ENCODE measurements around the gene DOK6. TPM values are rescaled to one million over a fixed set of nuclear protein-coding genes. Genes with fewer than 3 reads are reported as not detected.

The DOK6 gene
- total RNA-seq, 1 donor from 2014 or later: 0.67 TPM

GRCh38 chr18:69838003-69838402 lies 437.3 kb downstream of the DOK6 start:
- no peak overlapping the region for H3K4me3 ChIP-seq (ENCODE audit: low read depth, low read length)
- no peaks in the 10 kb centered on the region for H3K27me3 ChIP-seq (ENCODE audit: control insufficient read depth, insufficient read depth, low read length)
- TF ChIP-seq CTCF (IDR thresholded peaks at IDR 0.05; ENCODE audit: insufficient read depth, low read length, poor library complexity, severe bottlenecking): no peak
- H3K36me3 ChIP-seq (ENCODE audit: control insufficient read depth, insufficient read depth, low read length): no peaks in the 10 kb centered on the region
- no peak for DNase-seq (ENCODE audit: low read depth)

- no peaks in the 10 kb centered on the region for H3K36me3 ChIP-seq (ENCODE audit: control insufficient read depth, insufficient read depth, low read length)
- no peaks in the 10 kb centered on the region for H3K27me3 ChIP-seq (ENCODE audit: control insufficient read depth, insufficient read depth, low read length)
- no peak for TF ChIP-seq CTCF (IDR thresholded peaks at IDR 0.05; ENCODE audit: insufficient read depth, low read length, poor library complexity, severe bottlenecking)
- no peak overlapping the region for H3K4me3 ChIP-seq (ENCODE audit: low read depth, low read length)
- no peak for DNase-seq (ENCODE audit: low read depth)
Observed at GRCh38 chr18:69838620-69839411, 438.1 kb downstream of the DOK6 start.

- DNase-seq (ENCODE audit: low read depth): no peak
- Histone ChIP-seq H3K4me3 (ENCODE audit: low read depth, low read length) (no peak overlapping the region), H3K36me3 (ENCODE audit: control insufficient read depth, insufficient read depth, low read length) (no peaks in the 10 kb centered on the region), H3K27me3 (ENCODE audit: control insufficient read depth, insufficient read depth, low read length) (no peaks in the 10 kb centered on the region)
- TF ChIP-seq CTCF (IDR thresholded peaks at IDR 0.05; ENCODE audit: insufficient read depth, low read length, poor library complexity, severe bottlenecking): no peak
Observed at GRCh38 chr18:69839497-69839896, 438.8 kb downstream of the DOK6 start.

- Histone ChIP-seq H3K27me3 (ENCODE audit: control insufficient read depth, insufficient read depth, low read length) (no peaks in the 10 kb centered on the region), H3K36me3 (ENCODE audit: control insufficient read depth, insufficient read depth, low read length) (no peaks in the 10 kb centered on the region), H3K4me3 (ENCODE audit: low read depth, low read length) (no peak overlapping the region)
- DNase-seq (ENCODE audit: low read depth): no peak
- no peak for TF ChIP-seq CTCF (IDR thresholded peaks at IDR 0.05; ENCODE audit: insufficient read depth, low read length, poor library complexity, severe bottlenecking)
Observed at GRCh38 chr18:69840001-69840400, 439.3 kb downstream of the DOK6 start.

GRCh38 chr18:69840445-69840844 lies 439.8 kb downstream of the DOK6 start:
- no peaks in the 10 kb centered on the region for H3K27me3 ChIP-seq (ENCODE audit: control insufficient read depth, insufficient read depth, low read length)
- no peak for DNase-seq (ENCODE audit: low read depth)
- H3K36me3 ChIP-seq (ENCODE audit: control insufficient read depth, insufficient read depth, low read length): no peaks in the 10 kb centered on the region
- H3K4me3 ChIP-seq (ENCODE audit: low read depth, low read length): no peak overlapping the region
- no peak for TF ChIP-seq CTCF (IDR thresholded peaks at IDR 0.05; ENCODE audit: insufficient read depth, low read length, poor library complexity, severe bottlenecking)

- no peak for TF ChIP-seq CTCF (IDR thresholded peaks at IDR 0.05; ENCODE audit: insufficient read depth, low read length, poor library complexity, severe bottlenecking)
- DNase-seq (ENCODE audit: low read depth): no peak
- Histone ChIP-seq H3K4me3 (ENCODE audit: low read depth, low read length) (no peak overlapping the region), H3K36me3 (ENCODE audit: control insufficient read depth, insufficient read depth, low read length) (no peaks in the 10 kb centered on the region), H3K27me3 (ENCODE audit: control insufficient read depth, insufficient read depth, low read length) (no peaks in the 10 kb centered on the region)
Observed at GRCh38 chr18:69841117-69841516, 440.4 kb downstream of the DOK6 start.

All from kidney epithelial cell (primary cell).